Body of pancreas (tissue), 4 donors: Measurements from ENCODE around the gene ATF6. TPM values are rescaled to one million over a fixed set of nuclear protein-coding genes. Genes with fewer than 3 reads are reported as not detected.
A peak's percentile ranks its signal among the peaks of the same experiment; 100 is the strongest.

Experiments
- ATAC-seq: fragments of 150-250 bp; one replicate; pipeline ENCODE4 v1.9.1; 2016
- DNase-seq, 4 donors: peaks; one replicate each; pipeline ENCODE4 v3.0.0-alpha.2; 2019
- H3K27ac ChIP-seq, 4 donors: fragments of 200-600 bp; sonication (generic); 1 replicate in 3 of 4; 2 replicates in 1 of 4; pipeline versions ENCODE4 v1.5.1 to v1.6.1; 2016 to 2019; ENCODE audit warnings: mild to moderate bottlenecking in 1 of 4, mixed read lengths in 1 of 4, moderate library complexity in 1 of 4
- H3K27me3 ChIP-seq, 2 donors: fragments of 200-600 bp; sonication (generic); one replicate each; pipeline ENCODE4 v1.6.0; 2016; ENCODE audit warnings: mild to moderate bottlenecking in 1 of 2
- H3K36me3 ChIP-seq, 2 donors: fragments of 200-600 bp; sonication (generic); replicated peaks in 1 of 2; 2 replicates each; pipeline ENCODE4 v1.5.1; 2016; ENCODE audit warnings: low read depth in 2 of 2; ENCODE audit not compliant: insufficient read depth in 1 of 2
- H3K4me1 ChIP-seq: fragments of 200-600 bp; sonication (generic); one replicate; pipeline ENCODE4 v1.6.0; 2016
- H3K4me3 ChIP-seq, 2 donors: fragments of 200-600 bp; sonication (generic); 1 replicate in 1 of 2; 2 replicates in 1 of 2; pipeline ENCODE4 v1.5.1; 2016 to 2019
- H3K9me3 ChIP-seq, 3 donors: fragments of 200-600 bp; sonication (generic); 1 replicate in 2 of 3; 2 replicates in 1 of 3; pipeline ENCODE4 v1.5.1; 2016
- CTCF ChIP-seq, 7 experiments: fragments of 450-650 bp in 4 of 7; fragments of 200-600 bp in 3 of 7; sonication (generic) in 3 of 7; IDR thresholded peaks; one replicate each; pipeline ENCODE4 v1.5.1; 2016 to 2019; ENCODE audit warnings: antibody characterized with exemption in 7 of 7
- POLR2A ChIP-seq, 3 donors: fragments of 450-650 bp; IDR thresholded peaks; one replicate each; pipeline ENCODE4 v1.6.1; 2016; ENCODE audit warnings: antibody characterized with exemption in 3 of 3, mild to moderate bottlenecking in 2 of 3
- WGBS, 2 donors: methylation state at CpG; one replicate each; pipeline ENCODE4 v1.1.5; 2017; 5-methylcytosine and 5-hydroxymethylcytosine counted together
- intact Hi-C: fragments of 100-400 bp; cut with DNase I; formaldehyde crosslinking; loops from one replicate; pipeline ENCODE4 v1.15.1; 2023
- total RNA-seq, 2 donors: library from RNA; depleted of rRNA; stranded (reverse); fragments of >200 nt; gene quantifications; one replicate each; pipeline ENCODE4 v1.1.0, GENCODE V29; 2016

ATF6 gene
- total RNA-seq, 2 donors from 2014 or later = 12.5 to 16.3 TPM

GRCh38 chr1:162007466-162007865 lies 241.3 kb downstream of the ATF6 start:
- WGBS, 2 donors = 90% methylated on average over 2 to 3 of the region's 3 CpGs
- Histone ChIP-seq H3K4me1 (peaks cover 17% of the 10 kb centered on the region), H3K9me3 (no peaks in the 10 kb centered on the region), H3K4me3 (no peak overlapping the region), H3K27ac (no peak overlapping the region), H3K27me3 (no peaks in the 10 kb centered on the region), H3K36me3 (no peaks in the 10 kb centered on the region)
- no peak for ATAC-seq
- intact Hi-C loops = no loop called here
- no peak for DNase-seq
- TF ChIP-seq POLR2A (IDR thresholded peaks at IDR 0.05) (no peak), CTCF (IDR thresholded peaks at IDR 0.05) (no peak)

- Histone ChIP-seq H3K9me3 (no peaks in the 10 kb centered on the region), H3K36me3 (no peaks in the 10 kb centered on the region), H3K4me3 (no peak overlapping the region), H3K27ac (no peak overlapping the region), H3K4me1 (peaks cover 17% of the 10 kb centered on the region), H3K27me3 (no peaks in the 10 kb centered on the region)
- WGBS, 2 donors = 69 to 86% methylated on average over 5 of the region's 5 CpGs
- no peak for TF ChIP-seq CTCF (IDR thresholded peaks at IDR 0.05)
- no peak for TF ChIP-seq POLR2A (IDR thresholded peaks at IDR 0.05)
- intact Hi-C loops = no loop called here
- ATAC-seq (no peak), DNase-seq (no peak)
These were observed 242.7 kb downstream of the ATF6 start for GRCh38 chr1:162008799-162009198.

- Histone ChIP-seq H3K27me3 (no peaks in the 10 kb centered on the region), H3K9me3 (no peaks in the 10 kb centered on the region), H3K4me3 (no peak overlapping the region), H3K4me1 (peaks cover 17% of the 10 kb centered on the region), H3K27ac (peak overlapping the region in 1 of 4 donors; percentile 27), H3K36me3 (no peaks in the 10 kb centered on the region)
- no peak for TF ChIP-seq POLR2A (IDR thresholded peaks at IDR 0.05)
- peak in 1 of 7 experiments; percentile 13 for TF ChIP-seq CTCF (IDR thresholded peaks at IDR 0.05)
- intact Hi-C loops = no loop called here
- 36 to 42% methylated on average over 8 to 9 of the region's 9 CpGs for WGBS, 2 donors
- DNase-seq (peak; percentile 75 to 87 (median 79)), ATAC-seq (peak; percentile 91)
These were observed 243.5 kb downstream of the ATF6 start for GRCh38 chr1:162009501-162010174.

- intact Hi-C loops = no loop called here
- peaks cover 18% of the 10 kb centered on the region for H3K4me1 ChIP-seq
These were observed 244.0 kb downstream of the ATF6 start for GRCh38 chr1:162010175-162010506.

More at GRCh38 chr1:162010175-162010506, 244.0 kb downstream of the ATF6 start:
- Histone ChIP-seq H3K4me3 (no peak overlapping the region), H3K36me3 (no peaks in the 10 kb centered on the region), H3K27me3 (no peaks in the 10 kb centered on the region), H3K27ac (no peak overlapping the region), H3K9me3 (no peaks in the 10 kb centered on the region)
- TF ChIP-seq POLR2A (IDR thresholded peaks at IDR 0.05) (no peak), CTCF (IDR thresholded peaks at IDR 0.05) (no peak)
- 40 to 61% methylated on average over 3 of the region's 3 CpGs for WGBS, 2 donors
- ATAC-seq = no peak
- no peak for DNase-seq
